Measurements from ENCODE around the gene C5orf22.
A peak's percentile ranks its signal among the peaks of the same experiment; 100 is the strongest.
"Not testable (repeated sequence)": the region's sequence is repeated elsewhere in the genome, so short reads cannot be mapped to it uniquely, and the experiment has no call there.

The C5orf22 gene

GRCh38 chr5:31530541-31531265 is 1.4 kb upstream of the C5orf22 start:
- DNase-seq (ENCODE audit: insufficient read length, low spot score) (no peak), FAIRE-seq (no peak)
- no peak for TF ChIP-seq POLR2A (IDR thresholded peaks at IDR 0.05; ENCODE audit: low read depth, low read length)

DNA sequence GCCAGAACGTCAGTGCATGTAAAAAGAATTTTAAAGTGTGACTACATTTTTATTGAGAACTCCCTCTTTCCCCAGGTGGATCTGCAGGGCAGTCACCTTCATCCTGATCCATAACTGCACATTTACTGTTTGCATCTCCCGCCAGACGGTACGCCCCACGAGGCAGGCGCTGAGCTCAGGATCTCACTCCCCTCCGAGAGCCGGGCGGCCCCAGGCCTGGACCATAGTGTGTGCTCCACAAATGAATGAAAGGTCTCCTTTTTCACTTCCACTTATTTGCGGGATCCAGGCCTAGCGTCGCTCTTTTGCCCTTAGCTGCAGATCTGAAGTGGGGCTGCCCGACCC is 586 bp upstream of the C5orf22 start:
- FAIRE-seq (no peak), DNase-seq (ENCODE audit: insufficient read length, low spot score) (peak; percentile 18)
- no peak for TF ChIP-seq POLR2A (IDR thresholded peaks at IDR 0.05; ENCODE audit: low read depth, low read length)

DNA sequence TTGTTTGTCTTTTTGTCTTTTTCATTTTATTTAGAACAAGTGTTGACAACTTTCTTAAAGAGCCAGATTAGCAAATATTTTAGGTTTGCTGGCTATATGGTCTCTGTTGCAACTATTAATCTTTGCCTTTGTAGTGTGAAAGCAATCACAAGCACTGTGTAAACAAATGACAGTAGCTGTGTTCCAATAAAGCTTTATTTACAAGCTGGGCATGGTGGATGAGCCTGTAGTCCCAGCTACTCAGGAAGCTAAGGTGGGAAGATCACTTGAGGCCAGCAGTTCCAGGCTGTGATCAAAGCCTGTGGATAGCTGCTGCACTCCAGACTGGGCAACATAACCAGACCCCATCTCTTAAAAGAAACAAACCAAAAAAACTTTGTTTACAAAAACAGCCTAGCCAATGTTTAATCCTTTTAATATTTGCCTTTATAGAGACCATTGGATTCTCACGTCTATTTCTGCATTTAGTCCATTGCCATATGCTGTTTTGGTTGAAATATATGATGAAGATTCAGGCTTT is 2.5 kb downstream of the C5orf22 start:
- FAIRE-seq (no peak), DNase-seq (ENCODE audit: insufficient read length, low spot score) (no peak)
- no peak for TF ChIP-seq POLR2A (IDR thresholded peaks at IDR 0.05; ENCODE audit: low read depth, low read length)

- DNase-seq (ENCODE audit: insufficient read length, low spot score) (no peak), FAIRE-seq (no peak)
- TF ChIP-seq POLR2A (IDR thresholded peaks at IDR 0.05; ENCODE audit: low read depth, low read length): no peak
These were observed 4.8 kb downstream of the C5orf22 start for GRCh38 chr5:31536873-31537272.

DNA sequence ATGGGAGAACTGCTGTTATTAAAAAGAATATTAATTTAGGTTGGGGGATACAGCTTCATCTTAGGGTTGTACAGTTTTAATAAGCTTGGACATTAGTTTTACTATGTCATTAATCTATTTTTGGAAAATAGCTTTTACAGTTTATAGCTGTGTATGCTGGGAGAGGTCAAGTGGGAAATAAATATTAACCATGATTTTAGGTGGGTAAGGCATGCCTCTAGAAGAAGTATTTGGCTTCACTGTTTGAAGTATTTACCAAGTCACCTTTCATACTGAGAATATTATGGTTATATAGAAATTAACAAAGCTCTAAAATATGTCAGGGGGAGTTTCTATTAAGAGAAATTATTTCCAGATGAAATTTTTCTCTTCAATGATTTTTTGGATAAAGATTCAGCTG is 5.2 kb downstream of the C5orf22 start:
- FAIRE-seq (no peak), DNase-seq (ENCODE audit: insufficient read length, low spot score) (no peak)
- no peak for TF ChIP-seq POLR2A (IDR thresholded peaks at IDR 0.05; ENCODE audit: low read depth, low read length)

GRCh38 chr5:31537851-31538250 is 5.8 kb downstream of the C5orf22 start:
- DNase-seq (ENCODE audit: insufficient read length, low spot score): no peak
- no peak for FAIRE-seq
- no peak for TF ChIP-seq POLR2A (IDR thresholded peaks at IDR 0.05; ENCODE audit: low read depth, low read length)

DNA sequence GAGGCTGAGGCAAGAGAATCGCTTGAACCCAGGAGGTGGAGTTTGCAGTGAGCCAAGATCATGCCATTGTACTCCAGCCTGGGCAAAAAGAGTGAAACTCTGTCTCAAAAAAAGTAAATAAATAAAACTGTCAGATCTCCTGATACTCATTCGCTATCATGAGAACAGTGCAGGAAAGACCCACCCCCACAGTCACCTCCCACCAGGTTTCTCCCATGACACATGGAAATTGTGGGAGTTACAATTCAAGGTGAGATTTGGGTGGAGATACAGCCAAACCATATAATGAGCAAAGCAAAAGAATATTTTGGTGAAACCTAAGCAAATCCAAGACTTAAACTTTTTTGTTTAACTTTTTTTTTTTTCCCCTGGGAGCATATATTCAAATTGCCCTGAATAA is 17.0 kb downstream of the C5orf22 start:
- not testable (repeated sequence) for DNase-seq (ENCODE audit: insufficient read length, low spot score); FAIRE-seq

- DNase-seq (ENCODE audit: insufficient read length, low spot score) (no peak), FAIRE-seq (no peak)
- no peak for TF ChIP-seq POLR2A (IDR thresholded peaks at IDR 0.05; ENCODE audit: low read depth, low read length)
These were observed 19.8 kb downstream of the C5orf22 start for GRCh38 chr5:31551878-31552277.

GRCh38 chr5:31553863-31554262 is 21.8 kb downstream of the C5orf22 start:
- DNase-seq (ENCODE audit: insufficient read length, low spot score) (no peak), FAIRE-seq (no peak)
- no peak for TF ChIP-seq POLR2A (IDR thresholded peaks at IDR 0.05; ENCODE audit: low read depth, low read length)

DNA sequence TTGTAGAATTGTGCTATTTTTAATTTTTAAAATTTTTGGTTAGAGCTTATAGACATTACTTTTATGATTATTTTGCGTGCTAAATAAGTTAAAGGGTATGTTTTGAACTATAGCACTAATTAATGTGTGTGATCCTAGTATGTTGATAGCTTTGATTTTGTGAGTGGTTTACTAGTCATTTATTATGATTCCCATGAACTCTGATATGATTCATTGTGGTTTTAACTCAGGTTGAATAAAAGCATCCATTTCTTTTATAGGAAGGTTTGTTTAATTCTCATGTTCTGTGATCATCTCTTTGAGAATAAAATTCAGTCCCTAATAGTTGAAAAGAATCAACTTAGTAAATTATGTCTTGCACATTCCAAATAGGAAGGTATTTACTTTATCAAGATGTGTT is 22.5 kb downstream of the C5orf22 start:
- no peak for TF ChIP-seq POLR2A (IDR thresholded peaks at IDR 0.05; ENCODE audit: low read depth, low read length)
- DNase-seq (ENCODE audit: insufficient read length, low spot score) (no peak), FAIRE-seq (peak; percentile 55)

- FAIRE-seq (peak; percentile 33), DNase-seq (ENCODE audit: insufficient read length, low spot score) (peak; percentile 19)
- TF ChIP-seq POLR2A (IDR thresholded peaks at IDR 0.05; ENCODE audit: low read depth, low read length): no peak
These were observed 24.4 kb downstream of the C5orf22 start for GRCh38 chr5:31556461-31556860.

- FAIRE-seq: no peak
- no peak for DNase-seq (ENCODE audit: insufficient read length, low spot score)
- no peak for TF ChIP-seq POLR2A (IDR thresholded peaks at IDR 0.05; ENCODE audit: low read depth, low read length)
These were observed 27.8 kb downstream of the C5orf22 start for GRCh38 chr5:31559942-31560341.

- no peak for FAIRE-seq
- DNase-seq (ENCODE audit: insufficient read length, low spot score): no peak
- no peak for TF ChIP-seq POLR2A (IDR thresholded peaks at IDR 0.05; ENCODE audit: low read depth, low read length)
These were observed 29.8 kb downstream of the C5orf22 start for GRCh38 chr5:31561946-31562345.

DNA sequence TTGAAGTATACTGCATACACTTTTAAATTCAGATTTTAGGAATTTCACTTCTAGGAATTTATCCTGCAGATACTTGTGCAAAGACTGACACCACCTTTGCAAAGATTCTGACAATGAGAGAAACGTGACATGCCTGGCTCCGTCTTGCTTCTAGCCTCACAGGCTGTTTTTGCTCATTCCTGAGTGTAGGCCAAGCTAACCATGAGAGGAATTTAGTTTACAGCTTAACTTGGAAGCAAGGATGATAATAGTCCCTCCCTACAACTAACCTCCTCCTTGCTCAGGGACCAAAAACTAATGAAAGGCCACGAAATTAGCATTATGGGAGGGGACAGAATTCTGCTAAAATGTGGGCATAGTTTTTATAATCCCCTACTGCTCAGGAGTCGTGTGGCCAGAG is 31.1 kb downstream of the C5orf22 start:
- no peak for FAIRE-seq
- no peak for TF ChIP-seq POLR2A (IDR thresholded peaks at IDR 0.05; ENCODE audit: low read depth, low read length)

GRCh38 chr5:31566362-31566761 is 34.3 kb downstream of the C5orf22 start:
- not testable (repeated sequence) for FAIRE-seq; DNase-seq (ENCODE audit: insufficient read length, low spot score)

More for the DNA sequence above, 31.1 kb downstream of the C5orf22 start:
- DNase-seq (ENCODE audit: insufficient read length, low spot score): no peak
